Mucosa of descending colon (tissue), 3 donors: Measurements from ENCODE around the gene FAM50A. TPM values are rescaled to one million over a fixed set of nuclear protein-coding genes. Genes with fewer than 3 reads are reported as not detected.
"Not testable (repeated sequence)": the region's sequence is repeated elsewhere in the genome, so short reads cannot be mapped to it uniquely, and the experiment has no call there.

ENCODE experiments used
- ATAC-seq: fragments of 200-7000 bp; cut with Tn5 transposase; one replicate; pipeline ENCODE4 v1.9.1; 2020; ENCODE audit warnings: mild to moderate bottlenecking, moderate library complexity
- DNase-seq, 3 donors: peaks; one replicate each; pipeline ENCODE4 v3.0.0-alpha.2; 2020
- H3K36me3 ChIP-seq: fragments of 200-600 bp; one replicate; pipeline ENCODE4 v1.8.0; 2021; ENCODE audit warnings: low read depth, mild to moderate bottlenecking
- H3K4me1 ChIP-seq: fragments of 200-600 bp; one replicate; pipeline ENCODE4 v1.8.0; 2021; ENCODE audit warnings: low read depth, mild to moderate bottlenecking
- H3K4me3 ChIP-seq: fragments of 200-600 bp; one replicate; pipeline ENCODE4 v1.8.0; 2021; ENCODE audit warnings: mild to moderate bottlenecking
- H3K9me3 ChIP-seq: fragments of 200-600 bp; one replicate; pipeline ENCODE4 v1.8.0; 2021; ENCODE audit warnings: mild to moderate bottlenecking
- intact Hi-C, 2 donors: fragments of 100-400 bp; cut with DNase I in 1 of 2; cut with micrococcal nuclease in 1 of 2; formaldehyde crosslinking; loops; one replicate each; pipeline versions ENCODE4 v1.11.0 to v1.11.1; 2022; cut with DNase I, micrococcal nuclease
- microRNA-seq: library from miRNA; unstranded; fragments of <30 nt; microRNA quantifications from one replicate; pipeline ENCODE4, GENCODE V29; 2019
- total RNA-seq, 3 donors: library from RNA; stranded (reverse); fragmentation: NEBNext Ultra II Directional in 2 of 3; extraction: Animal tissue kit (Norgen Biotek cat#: 25700) in 2 of 3; gene quantifications; one replicate each; pipeline versions ENCODE4 v1.2.1 to v1.2.4, GENCODE V29; 2021 to 2023
- TF ChIP-seq, protein P1 (sequence below): fragments of 200-600 bp; IDR thresholded peaks from one replicate; pipeline ENCODE4 v1.8.0; 2022; ENCODE audit warnings: antibody characterized with exemption, mild to moderate bottlenecking
- donor health status: DM: no; HTN: no; CAD: no; lungs with moderate emphysema.
- donor health status: DM: no; HTN: no; CAD: no.
- donor health status: DM: no; HTN: yes; CAD: no.

FAM50A gene
- total RNA-seq, 3 donors from 2014 or later: 46.2 to 65.1 (median 50.5) TPM

DNA sequence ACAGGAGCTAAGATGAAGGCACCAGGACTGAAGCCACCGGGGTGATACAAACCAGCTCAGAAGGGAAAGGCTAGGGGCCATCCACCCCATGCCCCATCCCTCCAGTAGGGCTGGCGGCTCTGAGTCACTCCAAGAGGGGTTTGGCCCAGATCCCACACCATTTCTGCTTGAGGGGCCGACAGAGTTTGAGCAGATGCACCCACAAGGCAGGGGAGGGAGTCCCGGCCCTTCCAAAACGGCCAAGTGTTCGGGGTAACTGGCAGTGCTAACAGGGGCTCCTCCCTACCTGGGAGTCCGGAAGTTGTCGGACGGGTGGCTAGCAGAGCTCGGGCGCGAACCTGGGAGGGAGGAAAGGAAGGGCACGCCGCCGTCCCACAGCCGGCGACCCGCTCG, 46.1 kb downstream of the FAM50A start:
- DNase-seq (peak in 2 of 3 donors; percentile 31 to 72), ATAC-seq (peak; percentile 24)
- intact Hi-C loops: no loop called here
- Histone ChIP-seq H3K9me3 (no peaks in the 10 kb centered on the region), H3K36me3 (no peaks in the 10 kb centered on the region), H3K4me1 (no peaks in the 10 kb centered on the region), H3K4me3 (peak overlapping the region; percentile 51)
- TF ChIP-seq, protein P1, sequence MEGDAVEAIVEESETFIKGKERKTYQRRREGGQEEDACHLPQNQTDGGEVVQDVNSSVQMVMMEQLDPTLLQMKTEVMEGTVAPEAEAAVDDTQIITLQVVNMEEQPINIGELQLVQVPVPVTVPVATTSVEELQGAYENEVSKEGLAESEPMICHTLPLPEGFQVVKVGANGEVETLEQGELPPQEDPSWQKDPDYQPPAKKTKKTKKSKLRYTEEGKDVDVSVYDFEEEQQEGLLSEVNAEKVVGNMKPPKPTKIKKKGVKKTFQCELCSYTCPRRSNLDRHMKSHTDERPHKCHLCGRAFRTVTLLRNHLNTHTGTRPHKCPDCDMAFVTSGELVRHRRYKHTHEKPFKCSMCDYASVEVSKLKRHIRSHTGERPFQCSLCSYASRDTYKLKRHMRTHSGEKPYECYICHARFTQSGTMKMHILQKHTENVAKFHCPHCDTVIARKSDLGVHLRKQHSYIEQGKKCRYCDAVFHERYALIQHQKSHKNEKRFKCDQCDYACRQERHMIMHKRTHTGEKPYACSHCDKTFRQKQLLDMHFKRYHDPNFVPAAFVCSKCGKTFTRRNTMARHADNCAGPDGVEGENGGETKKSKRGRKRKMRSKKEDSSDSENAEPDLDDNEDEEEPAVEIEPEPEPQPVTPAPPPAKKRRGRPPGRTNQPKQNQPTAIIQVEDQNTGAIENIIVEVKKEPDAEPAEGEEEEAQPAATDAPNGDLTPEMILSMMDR: no peak

- Histone ChIP-seq H3K9me3 (no peaks in the 10 kb centered on the region), H3K4me3 (peak within 1 kb of the TSS; percentile 51), H3K36me3 (no peaks in the 10 kb centered on the region), H3K4me1 (no peaks in the 10 kb centered on the region)
- intact Hi-C loops: no loop called here
- DNase-seq: peak; percentile 90 to 96 (median 94)
- TF ChIP-seq, protein P1: no peak
- peak; percentile 90 for ATAC-seq
Observed at GRCh38 chrX:154490414-154491083, 46.6 kb downstream of the FAM50A start, which contains the start of gene SLC10A3. TSS of gene SLC10A3 (minus strand) at chrX:154490629. CDS start at chrX:154488940, 1,689 bp downstream.

GRCh38 chrX:154494715-154495114, 50.8 kb downstream of the FAM50A start:
- ATAC-seq (no peak), DNase-seq (no peak)
- Histone ChIP-seq H3K4me1 (no peaks in the 10 kb centered on the region), H3K36me3 (no peaks in the 10 kb centered on the region), H3K9me3 (no peaks in the 10 kb centered on the region), H3K4me3 (no peak overlapping the region)
- TF ChIP-seq, protein P1: no peak
- intact Hi-C loops: no loop called here

DNA sequence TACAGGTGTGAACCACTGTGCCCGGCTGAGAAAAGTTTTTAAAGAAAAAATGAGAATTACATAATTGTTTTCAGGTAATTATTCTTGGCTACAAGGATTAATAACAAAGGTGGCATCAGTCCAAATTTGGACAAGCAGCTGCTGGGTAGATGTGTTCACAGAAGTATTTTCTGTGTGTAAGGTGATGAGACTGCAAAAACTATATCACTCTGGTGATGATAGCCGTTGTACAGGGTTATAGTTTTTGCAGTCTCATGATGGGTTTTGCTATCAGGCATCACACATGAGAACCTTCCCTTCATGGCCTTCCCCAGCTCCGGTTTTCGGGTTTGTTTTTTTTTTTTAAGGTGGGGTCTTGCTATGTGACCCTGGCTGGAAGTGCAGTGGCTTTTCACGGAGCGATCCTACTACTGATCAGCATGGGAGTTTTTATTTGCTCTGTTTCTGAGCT, 51.6 kb downstream of the FAM50A start:
- TF ChIP-seq, protein P1: no peak
- no peak for DNase-seq
- Histone ChIP-seq H3K4me1 (no peaks in the 10 kb centered on the region), H3K36me3 (no peaks in the 10 kb centered on the region), H3K9me3 (no peaks in the 10 kb centered on the region), H3K4me3 (no peak overlapping the region)
- no peak for ATAC-seq
- intact Hi-C loops: no loop called here

GRCh38 chrX:154496591-154497137, 52.7 kb downstream of the FAM50A start:
- ATAC-seq, DNase-seq, intact Hi-C loops, H3K9me3 ChIP-seq, H3K4me3 ChIP-seq, H3K36me3 ChIP-seq, H3K4me1 ChIP-seq: not testable (repeated sequence)

Small RNA genes within 50 kb of the gene (microRNA-seq; reads per million reads assigned to microRNA genes)
- gene MIR6858: not detected

Other genes starting within 250 kb of the FAM50A start
- not detected for gene OPN1MW2, start 224.4 kb upstream of the FAM50A start, total RNA-seq
- gene OPN1MW3, start 186.6 kb upstream of the FAM50A start, total RNA-seq: not detected
- not detected for gene TEX28, start 149.0 kb upstream of the FAM50A start, total RNA-seq
- not detected for gene TKTL1, start 148.3 kb upstream of the FAM50A start, total RNA-seq
- 1,000 to 10,000 TPM in 1 of 3 donors, 100 to 1,000 TPM in 2; 164 to 4,590 (median 513) TPM for gene FLNA, start 69.5 kb upstream of the FAM50A start, total RNA-seq
- 10 to 100 TPM; 32.3 to 73.0 (median 41.0) TPM for gene EMD, start 64.8 kb upstream of the FAM50A start, total RNA-seq
- 1,000 to 10,000 TPM; 2,179 to 2,606 (median 2,424) TPM for gene RPL10, start 45.8 kb upstream of the FAM50A start, total RNA-seq
- 10 to 100 TPM; 18.1 to 30.8 (median 25.6) TPM for gene DNASE1L1, start 34.9 kb upstream of the FAM50A start, total RNA-seq
- gene TAFAZZIN, start 32.6 kb upstream of the FAM50A start, total RNA-seq: 10 to 100 TPM; 38.2 to 44.7 (median 43.2) TPM
- gene ATP6AP1, start 15.5 kb upstream of the FAM50A start, total RNA-seq: 10 to 100 TPM; 78.1 to 95.8 (median 95.2) TPM
- gene GDI1, start 7.0 kb upstream of the FAM50A start, total RNA-seq: 100 to 1,000 TPM in 1 of 3 donors, 10 to 100 TPM in 2; 67.1 to 117 (median 68.1) TPM
- 10 to 100 TPM; 24.8 to 66.1 (median 51.7) TPM for gene PLXNA3, start 14.1 kb downstream of the FAM50A start, total RNA-seq
- gene LAGE3, start 35.1 kb downstream of the FAM50A start, total RNA-seq: 10 to 100 TPM; 10.7 to 18.5 (median 13.9) TPM
- gene UBL4A, start 42.5 kb downstream of the FAM50A start, total RNA-seq: 10 to 100 TPM; 29.2 to 41.6 (median 32.3) TPM
- gene SLC10A3, start 46.5 kb downstream of the FAM50A start, total RNA-seq: 10 to 100 TPM; 26.2 to 30.6 (median 28.0) TPM
- gene FAM3A, start 72.1 kb downstream of the FAM50A start, total RNA-seq: 10 to 100 TPM; 52.5 to 75.6 (median 64.8) TPM
- gene G6PD, start 102.7 kb downstream of the FAM50A start, total RNA-seq: 10 to 100 TPM; 28.0 to 34.4 (median 33.9) TPM
- 10 to 100 TPM; 26.7 to 36.3 (median 30.3) TPM for gene IKBKG, start 103.5 kb downstream of the FAM50A start, total RNA-seq
- not detected for gene CTAG1A, start 141.0 kb downstream of the FAM50A start, total RNA-seq
- not detected for gene CTAG1B, start 175.1 kb downstream of the FAM50A start, total RNA-seq
- not detected for gene CTAG2, start 209.4 kb downstream of the FAM50A start, total RNA-seq